T-cell (primary cell): ENCODE results near the gene CLASP1. TPM values are rescaled to one million over a fixed set of nuclear protein-coding genes. Genes with fewer than 3 reads are reported as not detected.

Experiments
- ATAC-seq, 4 experiments: fragments of 200-7000 bp in 3 of 4; fragments of 150-1000 bp in 1 of 4; cut with Tn5 transposase; replicated peaks in 1 of 4; 1 replicate in 3 of 4; 2 replicates in 1 of 4; pipeline ENCODE4 v1.10.0; 2021; ENCODE audit warnings: moderate library complexity in 3 of 4, mild to moderate bottlenecking in 2 of 4, moderate number of reproducible peaks in 1 of 4
- CTCF ChIA-PET, 2 donors: fragments of 300-600 bp; sonication (Branson Sonifier 250); formaldehyde crosslinking; loops; one replicate each; lab custom pipeline; 2022; ENCODE audit warnings: antibody characterized with exemption in 2 of 2; lab: Charles Lee
- POLR2A ChIA-PET, 2 donors: fragments of 300-600 bp; sonication (Branson Sonifier 250); formaldehyde crosslinking; loops; one replicate each; lab custom pipeline; 2022; ENCODE audit warnings: antibody characterized with exemption in 2 of 2; lab: Charles Lee
- DNase-seq, 35 experiments: peaks; one replicate each; pipeline versions ENCODE4 v3.0.0 to v3.0.0-alpha.2; 2013 to 2023
- H3K27ac ChIP-seq: one replicate; pipeline ENCODE4 v1.5.1; 2013; ENCODE audit warnings: low read length
- H3K27me3 ChIP-seq, 2 experiments: replicated peaks in 1 of 2; 1 replicate in 1 of 2; 2 replicates in 1 of 2; pipeline versions ENCODE4 v1.6.1 to v1.7.0; 2013; ENCODE audit warnings: low read length in 1 of 2, mixed read lengths in 1 of 2; ENCODE audit not compliant: control insufficient read depth in 2 of 2, insufficient read depth in 2 of 2; ENCODE audit errors: extremely low read depth in 1 of 2
- H3K36me3 ChIP-seq, 2 donors: 1 replicate in 1 of 2; 2 replicates in 1 of 2; pipeline versions ENCODE4 v1.6.1 to v1.7.0; 2013; ENCODE audit warnings: low read length in 1 of 2; ENCODE audit not compliant: control insufficient read depth in 2 of 2, insufficient read depth in 1 of 2; ENCODE audit errors: extremely low read depth in 1 of 2
- H3K4me1 ChIP-seq, 2 experiments: 1 replicate in 1 of 2; 2 replicates in 1 of 2; pipeline versions ENCODE4 v1.6.1 to v1.7.0; 2013; ENCODE audit warnings: low read length in 2 of 2, mixed read lengths in 1 of 2; ENCODE audit not compliant: insufficient read depth in 2 of 2, control insufficient read depth in 1 of 2; ENCODE audit errors: extremely low read depth in 1 of 2
- H3K4me3 ChIP-seq, 2 donors: 1 replicate in 1 of 2; 2 replicates in 1 of 2; pipeline versions ENCODE4 v1.5.1 to v1.7.0; 2013; ENCODE audit warnings: mild to moderate bottlenecking in 2 of 2, low read length in 1 of 2, moderate library complexity in 1 of 2; ENCODE audit not compliant: control insufficient read depth in 1 of 2; ENCODE audit errors: extremely low read depth in 1 of 2
- H3K9me3 ChIP-seq: 2 replicates; pipeline ENCODE4 v1.7.0; 2013
- H3K27ac Mint-ChIP-seq, 2 donors: one replicate each; pipeline ENCODE4 v1.8.0; 2020 to 2021; ENCODE audit warnings: mild to moderate bottlenecking in 2 of 2, mixed read lengths in 2 of 2
- H3K27me3 Mint-ChIP-seq, 2 donors: one replicate each; pipeline ENCODE4 v1.8.0; 2021 to 2022; ENCODE audit warnings: mixed read lengths in 2 of 2
- H3K36me3 Mint-ChIP-seq: one replicate; pipeline ENCODE4 v1.8.0; 2021; ENCODE audit warnings: mixed read lengths
- H3K4me1 Mint-ChIP-seq, 3 donors: one replicate each; pipeline ENCODE4 v1.8.0; 2020 to 2022; ENCODE audit warnings: mixed read lengths in 3 of 3, mild to moderate bottlenecking in 1 of 3
- H3K4me3 Mint-ChIP-seq, 3 donors: one replicate each; pipeline ENCODE4 v1.8.0; 2020 to 2022; ENCODE audit warnings: mild to moderate bottlenecking in 3 of 3, mixed read lengths in 3 of 3, moderate library complexity in 3 of 3
- H3K9me3 Mint-ChIP-seq, 3 donors: one replicate each; pipeline ENCODE4 v1.8.0; 2020 to 2022; ENCODE audit warnings: mixed read lengths in 3 of 3
- WGBS: methylation state at CpG from one replicate; pipeline ENCODE4 v1.1.5; 2013; ENCODE audit warnings: missing lambda C conversion rate; ENCODE audit not compliant: insufficient coverage; 5-methylcytosine and 5-hydroxymethylcytosine counted together
- total RNA-seq, 35 experiments: library from RNA in 6 of 35; stranded (reverse) in 6 of 35; fragments of 120-200 nt in 1 of 35; gene quantifications; one replicate each; pipeline versions ENCODE4 v1.2.1 to v1.2.4 and lab custom pipeline; 2013 to 2026

CLASP1 gene
- total RNA-seq, 5 donors from 2014 or later (not counting 1 experiment from before 2014, with no cell fraction given) = 57.8 to 72.8 (median 65.1) TPM

DNA sequence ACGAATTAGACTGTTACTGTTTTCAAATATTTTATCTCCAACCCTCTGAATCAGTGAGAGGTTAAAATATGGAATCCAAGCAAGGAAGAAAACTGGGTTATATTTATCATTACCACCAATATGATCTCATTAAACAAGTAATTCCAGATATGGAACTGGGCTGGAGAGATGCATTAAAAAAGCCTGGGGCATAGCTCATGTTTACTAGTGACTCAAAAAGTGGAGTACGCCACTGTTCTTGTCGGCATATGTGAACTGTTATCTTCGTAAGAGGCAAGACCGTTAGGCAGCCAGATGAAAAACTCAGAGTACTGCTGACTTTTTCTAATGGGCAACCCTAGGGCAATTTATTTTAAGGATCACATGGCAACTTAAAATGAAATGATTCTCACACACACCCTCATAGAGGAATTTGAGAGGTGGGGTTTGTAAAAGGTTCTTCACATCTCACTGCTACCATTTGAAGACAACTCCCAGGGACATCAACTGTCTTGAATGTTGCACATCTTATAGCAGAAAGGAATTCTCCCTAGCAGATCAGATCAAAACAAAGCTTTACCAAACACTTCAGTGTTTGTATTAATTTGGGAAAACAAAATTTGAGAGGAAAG is 259.1 kb downstream of the CLASP1 start:
- H3K27ac ChIP-seq = no peak overlapping the region
- Mint-ChIP-seq H3K27ac (no peak overlapping the region), H3K27me3 (no peaks in the 10 kb centered on the region), H3K36me3 (peaks cover 41% of the 10 kb centered on the region), H3K4me1 (no peaks in the 10 kb centered on the region), H3K9me3 (no peaks in the 10 kb centered on the region), H3K4me3 (no peak overlapping the region)
- H3K4me3 ChIP-seq = no peak overlapping the region
- no peak for DNase-seq
- H3K4me1 ChIP-seq = no peaks in the 10 kb centered on the region
- POLR2A ChIA-PET = no interaction called here
- 100% methylated on average over 4 of the region's 5 CpGs for WGBS
- no peaks in the 10 kb centered on the region for H3K9me3 ChIP-seq
- CTCF ChIA-PET = no interaction called here
- no peaks in the 10 kb centered on the region for H3K27me3 ChIP-seq
- ATAC-seq = no peak
- H3K36me3 ChIP-seq = peaks cover 7 to 38% of the 10 kb centered on the region in 2 donors

DNA sequence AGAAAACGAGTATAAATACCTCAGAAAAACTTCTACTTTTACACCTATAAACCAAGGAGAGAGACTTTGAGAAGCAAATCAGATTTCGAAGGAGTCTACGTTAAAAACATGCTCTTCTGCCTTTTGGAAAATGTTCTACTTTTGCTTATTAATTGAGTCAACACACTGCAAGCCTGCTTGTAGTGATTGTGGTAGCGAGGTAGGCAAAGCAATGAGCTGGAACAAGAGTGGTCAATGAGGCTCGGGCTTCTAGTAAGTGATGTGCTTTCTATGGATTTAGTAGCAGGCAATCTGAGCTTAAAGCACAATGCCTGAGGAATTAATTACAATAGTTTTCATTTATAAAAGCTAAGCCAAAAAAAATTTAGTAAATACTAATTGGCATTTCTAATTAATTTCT is 260.9 kb downstream of the CLASP1 start:
- Histone ChIP-seq H3K9me3 (no peaks in the 10 kb centered on the region), H3K4me3 (no peak overlapping the region), H3K36me3 (peaks cover 7 to 44% of the 10 kb centered on the region in 2 donors), H3K27ac (no peak overlapping the region), H3K4me1 (no peaks in the 10 kb centered on the region), H3K27me3 (no peaks in the 10 kb centered on the region)
- H3K4me3 Mint-ChIP-seq = no peak overlapping the region
- H3K4me1 Mint-ChIP-seq = no peaks in the 10 kb centered on the region
- H3K27me3 Mint-ChIP-seq = no peaks in the 10 kb centered on the region
- DNase-seq = no peak
- ChIA-PET CTCF (no interaction called here), POLR2A (interaction anchor here in 1 of 2 donors (0.5 kb wide), 1 partner anchor 233 kb away, joined by 4 read pairs; no protein-coding TSS in a partner anchor)
- peaks cover 40% of the 10 kb centered on the region for H3K36me3 Mint-ChIP-seq
- no peaks in the 10 kb centered on the region for H3K9me3 Mint-ChIP-seq
- H3K27ac Mint-ChIP-seq = no peak overlapping the region
- 100% methylated on average over 1 of the region's 5 CpGs for WGBS
- no peak for ATAC-seq

DNA sequence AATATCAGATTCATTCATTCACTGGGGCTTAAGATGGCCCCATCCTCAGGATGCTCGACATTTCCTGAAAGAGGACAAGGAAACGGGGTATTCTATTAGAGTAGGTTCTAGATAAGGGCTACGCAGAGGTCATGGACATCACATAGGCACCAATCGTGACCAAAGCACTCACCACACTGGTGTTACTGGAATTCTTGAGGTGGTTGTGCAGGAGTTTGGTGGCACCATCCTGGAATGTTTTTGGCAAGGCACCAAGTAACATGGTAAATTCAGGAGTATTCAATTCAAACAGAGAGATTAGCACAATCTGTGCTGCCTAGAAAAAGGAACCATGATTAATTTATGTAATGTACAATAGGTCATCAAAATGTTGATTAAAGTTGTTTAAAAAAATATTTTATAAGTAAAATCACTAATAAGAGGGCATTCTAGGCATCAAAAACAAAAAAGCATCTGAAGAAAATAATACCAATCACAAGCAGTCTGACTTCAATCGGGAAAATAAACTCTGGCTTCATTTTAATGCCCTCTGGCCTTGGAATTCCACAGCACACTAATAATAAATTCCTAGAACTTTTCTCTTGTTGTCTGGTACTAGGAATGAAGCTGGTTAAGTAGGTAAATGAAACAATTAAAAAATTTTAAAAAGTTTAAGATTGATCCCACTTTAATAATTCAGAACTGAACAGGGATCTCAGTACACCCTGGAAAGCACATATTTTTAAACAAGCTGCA is 261.5 kb downstream of the CLASP1 start:
- Mint-ChIP-seq H3K4me1 (no peaks in the 10 kb centered on the region), H3K9me3 (no peaks in the 10 kb centered on the region), H3K36me3 (peaks cover 42% of the 10 kb centered on the region), H3K27me3 (no peaks in the 10 kb centered on the region), H3K4me3 (no peak overlapping the region), H3K27ac (no peak overlapping the region)
- peaks cover 7 to 50% of the 10 kb centered on the region in 2 donors for H3K36me3 ChIP-seq
- H3K27ac ChIP-seq = no peak overlapping the region
- CTCF ChIA-PET = no interaction called here
- ATAC-seq (no peak), DNase-seq (no peak)
- no CpG with 5 or more reads among the region's 5 CpGs for WGBS
- no peak overlapping the region for H3K4me3 ChIP-seq
- no peaks in the 10 kb centered on the region for H3K4me1 ChIP-seq
- H3K9me3 ChIP-seq = no peaks in the 10 kb centered on the region
- no peaks in the 10 kb centered on the region for H3K27me3 ChIP-seq
- POLR2A ChIA-PET = interaction anchor here in 1 of 2 donors (0.5 kb wide), 1 partner anchor 234 kb away, joined by 4 read pairs; no protein-coding TSS in a partner anchor

DNA sequence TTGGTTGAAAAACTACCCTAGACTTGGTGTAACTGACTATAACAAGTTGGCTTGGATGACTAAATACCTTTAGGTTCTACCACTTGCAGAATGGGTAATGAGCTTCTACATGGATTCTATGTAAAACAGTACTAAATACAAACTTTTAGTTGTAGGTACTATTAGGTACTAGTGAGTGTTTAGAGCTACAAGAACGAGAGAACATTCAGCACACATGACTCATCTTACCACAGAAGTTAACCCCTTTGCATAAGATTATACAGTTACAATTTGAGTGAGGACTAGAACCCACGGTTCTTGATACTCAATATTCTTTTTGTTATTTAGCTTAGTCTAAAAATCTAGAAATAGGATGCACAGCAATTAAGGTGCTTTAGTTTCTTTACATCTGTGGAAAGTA is 262.6 kb downstream of the CLASP1 start:
- Histone ChIP-seq H3K4me1 (no peaks in the 10 kb centered on the region), H3K27ac (no peak overlapping the region), H3K4me3 (no peak overlapping the region), H3K36me3 (peaks cover 7 to 59% of the 10 kb centered on the region in 2 donors), H3K27me3 (no peaks in the 10 kb centered on the region), H3K9me3 (no peaks in the 10 kb centered on the region)
- Mint-ChIP-seq H3K9me3 (no peaks in the 10 kb centered on the region), H3K27me3 (no peaks in the 10 kb centered on the region), H3K27ac (no peak overlapping the region), H3K4me3 (no peak overlapping the region), H3K36me3 (peaks cover 52% of the 10 kb centered on the region), H3K4me1 (no peaks in the 10 kb centered on the region)
- ChIA-PET CTCF (no interaction called here), POLR2A (no interaction called here)
- ATAC-seq (no peak), DNase-seq (no peak)
- no CpG with 5 or more reads among the region's 2 CpGs for WGBS

DNA sequence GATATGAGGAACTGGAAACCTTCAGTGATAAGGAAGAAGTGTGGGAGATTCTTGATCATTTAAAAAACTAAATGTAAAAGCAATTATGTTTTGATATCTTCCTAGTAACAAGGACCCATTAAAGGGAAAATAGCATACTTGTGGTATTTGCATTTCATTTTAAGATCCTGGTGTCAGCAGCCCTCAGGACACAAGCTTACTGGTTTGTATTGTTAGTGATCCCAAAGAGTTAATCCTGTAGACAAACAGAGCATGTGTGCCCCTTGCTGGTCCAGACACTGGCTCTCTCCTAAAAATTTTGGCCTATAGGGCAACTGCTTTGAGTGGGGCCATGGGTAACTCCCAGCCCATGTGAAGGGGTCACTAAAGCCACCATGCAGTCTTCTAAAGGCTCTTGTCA is 263.2 kb downstream of the CLASP1 start:
- H3K27me3 ChIP-seq = no peaks in the 10 kb centered on the region
- no peaks in the 10 kb centered on the region for H3K4me1 Mint-ChIP-seq
- ChIA-PET CTCF (interaction anchor here in 1 of 2 donors (0.5 kb wide), 1 partner anchor 29 kb away, joined by 4 read pairs; no protein-coding TSS in a partner anchor), POLR2A (no interaction called here)
- no peak overlapping the region for H3K27ac Mint-ChIP-seq
- ATAC-seq (no peak), DNase-seq (no peak)
- H3K9me3 ChIP-seq = no peaks in the 10 kb centered on the region
- H3K4me1 ChIP-seq = no peaks in the 10 kb centered on the region
- peaks cover 2 to 65% of the 10 kb centered on the region in 2 donors for H3K36me3 ChIP-seq
- H3K4me3 ChIP-seq = no peak overlapping the region
- no peaks in the 10 kb centered on the region for H3K9me3 Mint-ChIP-seq
- no peak overlapping the region for H3K27ac ChIP-seq
- H3K4me3 Mint-ChIP-seq = no peak overlapping the region
- peaks cover 52% of the 10 kb centered on the region for H3K36me3 Mint-ChIP-seq
- no peaks in the 10 kb centered on the region for H3K27me3 Mint-ChIP-seq

DNA sequence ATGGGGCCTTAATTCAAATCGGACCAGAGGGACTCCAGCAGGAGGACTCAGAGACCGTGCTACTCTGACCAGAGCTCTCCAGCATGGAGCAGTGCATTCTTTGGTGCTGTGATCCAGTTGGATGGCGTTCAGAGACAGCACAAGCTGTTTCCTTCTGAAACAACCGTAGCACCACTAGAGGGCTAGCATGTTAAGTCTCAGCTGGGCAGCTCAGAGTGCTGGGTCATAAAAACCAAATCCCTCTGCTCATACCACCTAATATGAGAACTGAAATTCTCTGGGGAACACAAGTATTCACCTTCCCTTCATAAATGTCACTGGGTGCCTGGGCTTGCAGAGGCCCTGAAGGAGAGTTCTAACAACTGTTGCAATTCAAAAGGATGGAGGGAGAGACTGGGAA is 266.5 kb downstream of the CLASP1 start:
- 89% methylated on average over 4 of the region's 4 CpGs for WGBS
- H3K4me3 Mint-ChIP-seq = no peak overlapping the region
- Histone ChIP-seq H3K9me3 (no peaks in the 10 kb centered on the region), H3K27me3 (no peaks in the 10 kb centered on the region), H3K36me3 (peaks cover 0 to 70% of the 10 kb centered on the region in 2 donors), H3K27ac (no peak overlapping the region), H3K4me3 (no peak overlapping the region), H3K4me1 (no peaks in the 10 kb centered on the region)
- H3K9me3 Mint-ChIP-seq = no peaks in the 10 kb centered on the region
- no peaks in the 10 kb centered on the region for H3K27me3 Mint-ChIP-seq
- H3K36me3 Mint-ChIP-seq = peaks cover 73% of the 10 kb centered on the region
- ChIA-PET POLR2A (no interaction called here), CTCF (no interaction called here)
- ATAC-seq = no peak
- H3K4me1 Mint-ChIP-seq = no peaks in the 10 kb centered on the region
- DNase-seq = no peak
- no peak overlapping the region for H3K27ac Mint-ChIP-seq
